GM12878 (cell line): ENCODE results near the gene ZG16. TPM values are rescaled to one million over a fixed set of nuclear protein-coding genes. Genes with fewer than 3 reads are reported as not detected.
A peak's percentile ranks its signal among the peaks of the same experiment; 100 is the strongest.

Experiments
- ELK1 ChIP-seq: IDR thresholded peaks from 2 replicates; pipeline ENCODE4 v1.6.1; 2012; ENCODE audit warnings: low read depth, low read length, improper control_type of control experiment
- GABPA ChIP-seq: IDR thresholded peaks from 2 replicates; pipeline ENCODE4 v1.6.1; 2014; ENCODE audit warnings: antibody characterized with exemption, low read depth, mild to moderate bottlenecking, inconsistent platforms
- HCFC1 ChIP-seq: fragments of 150-350 bp; IDR thresholded peaks from 2 replicates; pipeline ENCODE4 v1.6.1; 2014; ENCODE audit warnings: low read length
- JUNB ChIP-seq: IDR thresholded peaks from 2 replicates; pipeline ENCODE4 v1.6.1; 2016; ENCODE audit warnings: antibody characterized with exemption, mild to moderate bottlenecking
- MYB ChIP-seq: fragments of 150-350 bp; IDR thresholded peaks from 2 replicates; pipeline ENCODE4 v1.6.1; 2014; ENCODE audit warnings: mild to moderate bottlenecking, low read depth, low read length, borderline replicate concordance
- MYC ChIP-seq: IDR thresholded peaks from 2 replicates; pipeline ENCODE4 v1.6.1; 2011; ENCODE audit warnings: mild to moderate bottlenecking, low read length, moderate library complexity, inconsistent platforms; ENCODE audit not compliant: insufficient read depth, insufficient replicate concordance, insufficient read length, severe bottlenecking
- PML ChIP-seq: IDR thresholded peaks from 2 replicates; pipeline ENCODE4 v1.6.1; 2012; ENCODE audit warnings: low read length, inconsistent platforms
- POU2F2 ChIP-seq: IDR thresholded peaks from 3 replicates; pipeline ENCODE4 v1.6.1; 2011; ENCODE audit warnings: low read depth, mild to moderate bottlenecking, low read length, borderline replicate concordance
- RB1 ChIP-seq: fragments of 450-650 bp; formaldehyde crosslinking; IDR thresholded peaks from 2 replicates; pipeline ENCODE4 v1.6.1; 2017; ENCODE audit warnings: mild to moderate bottlenecking, borderline replicate concordance
- SP1 ChIP-seq: IDR thresholded peaks from one replicate; pipeline ENCODE4 v1.6.1; 2011; ENCODE audit warnings: low read depth, low read length
- TAF1 ChIP-seq: IDR thresholded peaks from 2 replicates; pipeline ENCODE4 v1.6.1; 2011; ENCODE audit warnings: mild to moderate bottlenecking, low read depth, low read length, borderline replicate concordance
- ZBTB40 ChIP-seq: fragments of 450-650 bp; IDR thresholded peaks from 2 replicates; pipeline ENCODE4 v1.6.1; 2016; ENCODE audit warnings: mild to moderate bottlenecking, moderate library complexity, borderline replicate concordance
- ZNF384 ChIP-seq: IDR thresholded peaks from 2 replicates; pipeline ENCODE4 v1.6.1; 2012; ENCODE audit warnings: low read depth, mild to moderate bottlenecking, low read length, improper control_type of control experiment, borderline replicate concordance
- ZNF592 ChIP-seq: fragments of 450-650 bp; IDR thresholded peaks from 2 replicates; pipeline ENCODE4 v1.6.1; 2017; ENCODE audit warnings: mild to moderate bottlenecking, moderate library complexity
- ZNF687 ChIP-seq: fragments of 450-650 bp; IDR thresholded peaks from 2 replicates; pipeline ENCODE4 v1.6.1; 2017; ENCODE audit warnings: mild to moderate bottlenecking, moderate library complexity
- polyA plus RNA-seq, 11 experiments: library from polyadenylated mRNA; depleted of rRNA in 4 of 11; unstranded in 6 of 11; stranded (reverse) in 5 of 11; fragments of >200 nt; fragmentation: Nextera tagmentation in 4 of 11; fragmentation: Illumina TruSeq in 1 of 11; extraction: Ambion mirVana in 4 of 11; extraction: Trizol in 1 of 11; gene quantifications; 1 replicate in 1 of 11; 2 replicates in 10 of 11; pipeline versions ENCODE4 v1.2.1 to v1.2.3, GENCODE V29; 2011 to 2016; ENCODE audit warnings: inconsistent platforms in 2 of 11, missing spikeins in 2 of 11, low read depth in 1 of 11
- total RNA-seq, 4 experiments: library from RNA; depleted of rRNA in 3 of 4; stranded (reverse); fragments of >200 nt in 3 of 4; fragmentation: Illumina TruSeq in 1 of 4; extraction: Trizol in 1 of 4; gene quantifications; 2 replicates each; pipeline versions ENCODE4 v1.2.1 to v1.2.3, GENCODE V29; 2013 to 2021

The ZG16 gene
- total and polyA plus RNA-seq, 10 of the 15 experiments (the other 5 are each of a cell fraction or from before 2014, with no cell fraction given) = not detected

GRCh38 chr16:29790183-29790948, 12.3 kb downstream of the ZG16 start, which contains the start of gene KIF22 (continued):
- TF ChIP-seq ZNF687 (peak; percentile 32; the same call in 1 of the 2 replicates), GABPA (peak; percentile 95), POU2F2 (peak; percentile 26; the same call in 2 of the 3 replicates), ZNF384 (peak; percentile 41; the same call in 1 of the 2 replicates), TAF1 (peak; percentile 80; the same call in 1 of the 2 replicates), PML (peak; percentile 76), SP1 (peak; percentile 85), MYC (peak; percentile 48), ZBTB40 (peak; percentile 98), HCFC1 (peak; percentile 76), JUNB (no peak), RB1 (peak; percentile 80; the same call in 1 of the 2 replicates), ELK1 (no peak; the same call in 1 of the 2 replicates), MYB (peak; percentile 67; the same call in 1 of the 2 replicates), ZNF592 (no peak)
